Left lung (tissue), 10 donors: ENCODE results near the gene SF3A1. TPM values are rescaled to one million over a fixed set of nuclear protein-coding genes. Genes with fewer than 3 reads are reported as not detected.

ENCODE experiments used
- ATAC-seq: fragments of 200-7000 bp; cut with Tn5 transposase; one replicate; pipeline ENCODE4 v1.9.1; 2020; ENCODE audit warnings: moderate library complexity
- DNase-seq, 4 donors: peaks; one replicate each; pipeline ENCODE4 v3.0.0-alpha.2; 2013 to 2020
- H3K27ac ChIP-seq, 2 donors: fragments of 200-600 bp; sonication (generic) in 1 of 2; one replicate each; pipeline versions ENCODE4 v1.5.0 to v1.8.0; 2020 to 2021
- H3K27me3 ChIP-seq, 2 donors: fragments of 200-600 bp; sonication (generic) in 1 of 2; one replicate each; pipeline versions ENCODE4 v1.5.0 to v1.8.0; 2020 to 2021
- H3K36me3 ChIP-seq, 2 donors: fragments of 200-600 bp; sonication (generic) in 1 of 2; one replicate each; pipeline versions ENCODE4 v1.5.0 to v1.8.0; 2020 to 2021
- H3K4me1 ChIP-seq, 2 donors: fragments of 200-600 bp; one replicate each; pipeline ENCODE4 v1.8.0; 2021
- H3K4me3 ChIP-seq, 2 donors: fragments of 200-600 bp; sonication (generic) in 1 of 2; one replicate each; pipeline versions ENCODE4 v1.5.0 to v1.8.0; 2020 to 2021; ENCODE audit warnings: mild to moderate bottlenecking in 1 of 2
- H3K9me3 ChIP-seq, 2 donors: fragments of 200-600 bp; sonication (generic) in 1 of 2; one replicate each; pipeline versions ENCODE4 v1.5.0 to v1.8.0; 2020 to 2021
- CTCF ChIP-seq, 2 donors: fragments of 200-600 bp; sonication (generic) in 1 of 2; IDR thresholded peaks; one replicate each; pipeline versions ENCODE4 v1.5.0 to v1.8.0; 2021; ENCODE audit warnings: antibody characterized with exemption in 2 of 2
- intact Hi-C, 2 donors: fragments of 100-400 bp; cut with DNase I; formaldehyde crosslinking; loops; one replicate each; pipeline versions ENCODE4 v1.11.2 to v1.14.2; 2022
- polyA plus RNA-seq, 6 donors: library from polyadenylated mRNA; unstranded; fragments of 120-200 nt; gene quantifications; one replicate each; pipeline ENCODE4 v1.2.1, GENCODE V29; 2013; ENCODE audit not compliant: insufficient read length in 6 of 6
- total RNA-seq, 2 donors: library from RNA; stranded (reverse); fragmentation: NEBNext Ultra II Directional; extraction: Animal tissue kit (Norgen Biotek cat#: 25700); gene quantifications; one replicate each; pipeline ENCODE4 v1.2.1, GENCODE V29; 2021
- donor health status: DM: no; HTN: yes; CAD: no.
- donor health status: DM: no; HTN: no; CAD: no.

Gene SF3A1
- total and polyA plus RNA-seq, 8 donors: 119 to 154 (median 137) TPM

DNA sequence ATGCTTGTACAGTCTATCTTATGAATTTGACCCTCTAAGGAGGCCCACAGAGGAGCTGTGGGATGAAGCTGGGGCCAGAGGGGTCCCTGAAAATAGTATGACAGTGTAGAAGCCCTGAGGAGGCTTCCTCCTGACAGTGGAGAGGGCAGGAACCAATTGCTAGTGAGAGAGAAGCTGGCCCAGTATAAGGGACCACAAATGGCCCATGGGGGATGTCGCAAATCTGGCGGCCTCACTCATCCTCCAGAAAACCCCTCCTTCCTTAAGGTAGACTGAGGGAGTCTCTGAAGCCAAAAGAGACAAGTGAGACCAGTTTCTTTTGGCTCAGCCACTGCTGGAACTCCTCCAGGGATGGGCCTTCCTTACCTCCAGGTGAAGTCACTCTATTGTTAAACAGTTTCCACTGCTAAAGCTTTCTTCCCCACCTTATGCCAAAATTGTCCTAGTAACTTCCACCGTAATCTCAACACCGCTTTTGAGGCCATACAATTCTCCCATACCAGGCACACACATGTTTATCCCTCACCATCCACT is 49.6 kb downstream of the SF3A1 start:
- ATAC-seq: no peak
- intact Hi-C loops: no loop called here
- H3K9me3 ChIP-seq: no peaks in the 10 kb centered on the region
- TF ChIP-seq CTCF (IDR thresholded peaks at IDR 0.05): no peak
- H3K27ac ChIP-seq: peak overlapping the region; percentile 13 to 88
- peaks cover 73 to 100% of the 10 kb centered on the region in 2 donors for H3K4me1 ChIP-seq
- H3K4me3 ChIP-seq: no peak overlapping the region
- H3K36me3 ChIP-seq: no peaks in the 10 kb centered on the region
- no peak for DNase-seq
- H3K27me3 ChIP-seq: no peaks in the 10 kb centered on the region

GRCh38 chr22:30306627-30307011 is 50.1 kb downstream of the SF3A1 start:
- Histone ChIP-seq H3K36me3 (no peaks in the 10 kb centered on the region), H3K4me1 (peaks cover 73 to 100% of the 10 kb centered on the region in 2 donors), H3K4me3 (no peak overlapping the region), H3K27me3 (no peaks in the 10 kb centered on the region), H3K27ac (peak overlapping the region; percentile 85 to 88), H3K9me3 (no peaks in the 10 kb centered on the region)
- ATAC-seq: no peak
- no peak for DNase-seq
- intact Hi-C loops: no loop called here
- no peak for TF ChIP-seq CTCF (IDR thresholded peaks at IDR 0.05)

DNA sequence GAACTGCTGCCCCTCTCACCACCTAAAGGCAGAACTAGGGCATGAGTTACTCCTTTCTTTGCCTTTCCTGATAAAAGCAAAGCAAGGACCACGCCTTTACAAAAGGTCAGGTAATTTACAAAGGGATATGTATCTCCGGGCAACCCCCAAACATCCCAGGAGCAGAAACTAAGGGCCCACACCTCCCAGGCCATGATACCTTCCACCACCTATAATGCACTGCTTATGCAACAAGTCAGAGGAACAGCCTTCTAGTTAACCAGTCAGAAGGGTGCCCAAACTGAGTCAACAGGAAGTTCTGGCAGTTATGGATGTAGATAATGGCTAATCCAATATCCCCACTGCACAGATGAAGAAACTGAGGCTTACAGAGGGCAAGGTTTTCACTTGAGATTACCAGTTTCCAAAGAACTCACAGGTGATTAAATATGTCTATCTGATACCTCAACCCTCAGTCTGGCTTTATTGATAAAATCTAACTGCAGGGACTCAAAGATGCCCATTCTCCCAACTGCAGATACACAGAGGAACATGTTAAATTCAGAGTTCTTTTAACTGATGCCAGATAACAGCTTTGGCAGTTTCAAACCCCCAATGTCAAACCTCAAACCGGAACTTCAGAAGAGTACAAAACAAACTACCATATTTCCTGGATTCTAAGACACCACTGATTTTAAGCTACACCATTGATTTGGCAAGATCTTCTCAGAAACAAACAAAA is 50.6 kb downstream of the SF3A1 start:
- Histone ChIP-seq H3K27me3 (no peaks in the 10 kb centered on the region), H3K27ac (peak overlapping the region; percentile 85 to 88), H3K9me3 (no peaks in the 10 kb centered on the region), H3K4me3 (no peak overlapping the region), H3K36me3 (peaks cover 0 to 3% of the 10 kb centered on the region in 2 donors), H3K4me1 (peaks cover 73 to 100% of the 10 kb centered on the region in 2 donors)
- DNase-seq (no peak), ATAC-seq (no peak)
- intact Hi-C loops: no loop called here
- TF ChIP-seq CTCF (IDR thresholded peaks at IDR 0.05): no peak

DNA sequence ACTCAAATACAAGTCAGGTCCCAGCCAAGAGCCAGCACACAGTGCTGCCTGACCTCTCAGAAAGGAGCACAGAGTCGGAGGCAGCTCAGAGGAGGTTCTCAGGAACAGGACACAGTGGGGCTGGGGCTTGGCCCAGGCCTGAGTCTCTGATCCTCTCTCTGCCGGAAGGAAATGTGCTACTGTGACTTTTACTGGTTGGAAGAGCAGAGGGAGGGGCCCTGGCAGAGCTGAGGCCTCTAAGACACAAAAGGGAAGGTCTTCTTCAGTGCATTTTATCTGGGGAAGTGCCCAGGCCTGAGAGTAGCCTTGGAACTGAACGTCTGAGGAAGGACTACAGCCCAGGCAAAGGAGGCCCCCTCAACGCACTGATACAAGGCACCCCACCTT is 51.2 kb downstream of the SF3A1 start:
- peaks cover 68 to 100% of the 10 kb centered on the region in 2 donors for H3K4me1 ChIP-seq
- H3K36me3 ChIP-seq: peaks cover 0 to 7% of the 10 kb centered on the region in 2 donors
- H3K27me3 ChIP-seq: no peaks in the 10 kb centered on the region
- no peaks in the 10 kb centered on the region for H3K9me3 ChIP-seq
- DNase-seq (peak in 2 of 4 donors; percentile 64 to 75), ATAC-seq (peak; percentile 38)
- H3K4me3 ChIP-seq: no peak overlapping the region
- TF ChIP-seq CTCF (IDR thresholded peaks at IDR 0.05): no peak
- peak overlapping the region; percentile 85 to 88 for H3K27ac ChIP-seq
- intact Hi-C loops: no loop called here

- peak in 1 of 4 donors; percentile 54 for DNase-seq
- Histone ChIP-seq H3K9me3 (no peaks in the 10 kb centered on the region), H3K27me3 (no peaks in the 10 kb centered on the region), H3K4me3 (no peak overlapping the region), H3K36me3 (peaks cover 0 to 15% of the 10 kb centered on the region in 2 donors), H3K4me1 (peaks cover 60 to 100% of the 10 kb centered on the region in 2 donors), H3K27ac (peak overlapping the region; percentile 85 to 88)
- no peak for TF ChIP-seq CTCF (IDR thresholded peaks at IDR 0.05)
- ATAC-seq: peak; percentile 66
- intact Hi-C loops: no loop called here
Observed at GRCh38 chr22:30304495-30305244, 52.0 kb downstream of the SF3A1 start.
